ENCODE results near the gene GNL1.

The GNL1 gene

GRCh38 chr6:30568245-30568644 lies 12.0 kb upstream of the GNL1 start:
- DNase-seq (ENCODE audit: low read depth in 2 of 2), result peak; percentile 36 to 39

GRCh38 chr6:30565772-30566171 lies 9.5 kb upstream of the GNL1 start:
- DNase-seq (ENCODE audit: low read depth in 2 of 2), result no peak

DNA sequence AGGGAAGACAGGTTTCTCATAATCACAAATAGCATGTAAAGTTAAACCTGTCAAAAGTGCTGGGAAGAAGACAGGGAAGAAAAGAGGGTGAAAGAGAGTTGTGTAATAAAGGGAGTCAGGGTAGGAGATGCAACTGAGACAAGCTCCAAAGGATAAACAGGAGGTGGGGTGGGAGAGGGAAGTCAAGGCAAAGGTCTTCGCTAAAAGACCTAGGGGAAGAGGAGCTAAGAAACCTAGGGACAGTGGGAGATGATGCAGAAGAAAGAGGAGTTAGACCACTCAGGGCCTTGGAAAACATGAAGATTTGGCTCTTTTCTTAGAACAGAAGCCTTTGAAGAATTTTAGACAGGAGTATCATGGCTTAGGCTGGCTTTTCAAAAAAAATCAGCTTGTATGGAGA lies 7.8 kb upstream of the GNL1 start:
- DNase-seq (ENCODE audit: low read depth in 2 of 2), result no peak

GRCh38 chr6:30562470-30563425 lies 6.5 kb upstream of the GNL1 start:
- DNase-seq (ENCODE audit: low read depth in 2 of 2), result no peak

GRCh38 chr6:30560930-30561329 lies 4.6 kb upstream of the GNL1 start:
- no peak for DNase-seq (ENCODE audit: low read depth in 2 of 2)

DNA sequence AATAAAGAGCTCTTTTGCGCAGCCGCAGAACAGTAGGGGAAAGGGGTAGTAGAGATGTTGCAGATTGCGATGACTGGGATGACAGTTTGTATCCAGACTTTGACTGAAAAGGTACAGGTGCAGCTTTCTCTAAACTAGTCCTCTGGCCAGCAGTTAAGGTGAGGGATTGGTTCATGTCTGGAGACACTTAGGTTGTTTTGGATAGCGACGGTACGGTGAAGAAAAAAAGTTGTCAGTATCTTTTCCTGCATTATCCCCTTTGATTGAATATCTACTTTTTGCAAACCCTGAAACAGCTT lies 1.3 kb upstream of the GNL1 start:
- DNase-seq (ENCODE audit: low read depth in 2 of 2), result no peak

GRCh38 chr6:30556906-30557682 lies 805 bp upstream of the GNL1 start, which contains the start of gene PRR3:
Gene PRR3 (plus strand): TSS chr6:30557295. CDS start chr6:30557345, 50 bp downstream.
- peak; percentile 86 to 91 for DNase-seq (ENCODE audit: low read depth in 2 of 2)

DNA sequence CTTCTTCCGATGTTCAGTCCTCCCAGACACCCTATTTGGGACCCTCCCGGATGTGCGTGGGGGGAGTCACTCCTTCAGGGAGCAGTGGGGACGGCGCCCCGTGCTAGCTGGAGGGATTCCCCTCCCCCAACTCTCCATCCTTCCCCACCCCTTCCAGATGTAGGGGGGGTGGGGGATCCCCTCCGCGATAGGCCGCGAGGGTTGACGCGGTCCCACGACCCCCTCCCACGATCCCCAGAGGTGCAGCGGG lies 548 bp downstream of the GNL1 start:
- no peak for DNase-seq (ENCODE audit: low read depth in 2 of 2)

- DNase-seq (ENCODE audit: low read depth in 2 of 2), result no peak
Measured at GRCh38 chr6:30554962-30555815, 1.1 kb downstream of the GNL1 start.

GRCh38 chr6:30554404-30554803 lies 1.9 kb downstream of the GNL1 start:
- DNase-seq (ENCODE audit: low read depth in 2 of 2), result no peak

GRCh38 chr6:30548375-30548774 lies 7.9 kb downstream of the GNL1 start:
- no peak for DNase-seq (ENCODE audit: low read depth in 2 of 2)

DNA sequence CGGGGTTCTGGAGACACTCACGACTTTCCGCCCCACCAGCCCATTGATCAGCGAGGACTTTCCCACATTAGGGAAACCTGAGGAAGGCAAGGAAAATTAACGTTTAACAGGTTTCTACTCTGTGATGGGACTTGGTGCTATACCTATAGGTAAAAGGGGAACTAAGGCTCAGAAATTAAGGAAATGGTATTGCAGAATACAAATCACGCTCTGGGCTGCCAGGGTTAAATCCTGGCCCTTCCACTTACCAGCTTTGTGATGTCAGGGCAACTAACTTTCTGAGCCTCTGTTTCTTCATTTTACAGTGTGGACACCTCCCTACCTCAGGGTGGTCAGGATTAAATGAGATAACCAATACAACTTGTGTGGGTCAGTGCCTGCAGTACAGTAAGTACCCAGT lies 8.8 kb downstream of the GNL1 start:
- DNase-seq (ENCODE audit: low read depth in 2 of 2), result no peak

DNA sequence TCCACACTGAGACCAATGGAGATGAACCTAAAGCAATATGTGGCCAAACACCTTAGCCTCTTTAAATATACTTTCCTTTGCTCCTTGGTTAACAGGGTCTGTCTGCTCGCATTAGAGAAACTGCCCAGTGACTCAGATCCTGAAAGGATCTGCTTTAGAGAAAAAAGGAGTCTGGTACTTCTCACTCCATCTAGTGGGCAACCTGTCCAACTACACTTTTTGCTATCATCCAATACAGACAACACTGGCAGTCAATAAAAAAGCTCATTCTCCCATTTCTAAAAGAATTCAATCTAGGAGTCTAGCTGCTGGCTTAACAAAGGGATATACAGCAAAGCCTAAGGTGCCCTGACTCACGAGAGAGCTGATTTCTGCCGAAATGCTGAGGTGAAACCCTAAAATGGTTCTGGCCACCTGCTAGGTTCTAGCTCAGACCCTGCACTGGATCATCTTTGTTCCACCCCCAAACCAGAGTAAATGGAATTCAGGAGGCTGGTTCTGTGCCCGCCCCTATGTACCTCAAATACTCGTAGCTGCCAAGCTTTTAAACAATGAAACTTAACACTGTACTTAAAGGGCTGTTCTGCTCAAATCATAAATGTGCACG lies 11.5 kb downstream of the GNL1 start:
- no peak for DNase-seq (ENCODE audit: low read depth in 2 of 2)

- no peak for DNase-seq (ENCODE audit: low read depth in 2 of 2)
Measured at GRCh38 chr6:30543821-30544220, 12.5 kb downstream of the GNL1 start.

GRCh38 chr6:30542915-30543314 lies 13.4 kb downstream of the GNL1 start:
- no peak for DNase-seq (ENCODE audit: low read depth in 2 of 2)

GRCh38 chr6:30542404-30542725 lies 13.9 kb downstream of the GNL1 start:
- no peak for DNase-seq (ENCODE audit: low read depth in 2 of 2)

DNA sequence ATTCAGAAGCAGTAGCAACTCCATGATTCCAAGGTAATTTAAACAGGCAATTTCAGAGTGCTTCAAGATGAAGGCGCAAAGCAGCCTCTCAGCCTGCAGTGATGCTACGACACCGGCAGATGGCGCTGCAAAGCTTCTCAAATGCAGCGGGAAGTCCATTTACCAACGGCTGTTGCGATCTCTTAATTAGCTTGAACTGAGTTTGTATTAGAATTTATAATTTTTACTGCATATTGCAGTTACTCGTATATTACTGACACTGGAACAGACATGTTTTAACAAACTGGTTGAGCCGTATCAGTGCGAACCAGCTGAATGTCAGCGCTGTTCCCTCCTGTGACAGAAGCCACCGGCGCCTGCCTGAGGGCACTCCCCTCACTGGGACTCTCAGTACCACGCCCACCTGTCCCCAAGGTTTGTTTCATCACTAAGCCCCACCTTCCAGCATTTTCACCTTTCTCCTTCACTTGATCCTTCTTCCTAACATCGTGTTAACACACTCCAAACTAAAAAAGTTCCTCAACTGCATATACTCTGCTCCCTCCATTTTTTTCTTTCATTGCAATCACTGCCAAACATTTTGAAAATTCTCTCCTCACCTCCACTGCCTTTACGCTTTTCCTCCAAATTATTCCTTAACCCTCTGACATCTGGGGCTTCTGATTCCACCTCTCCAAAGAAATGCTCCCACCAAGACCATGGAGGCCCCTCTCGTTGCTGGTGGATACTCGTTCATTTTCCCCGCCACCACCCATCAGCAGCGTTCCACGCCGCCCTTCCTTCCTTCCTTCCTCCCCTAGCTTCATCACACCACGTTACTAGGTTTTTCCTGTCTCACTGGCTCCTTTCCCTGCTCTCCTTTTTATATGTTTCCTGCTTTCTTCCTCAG lies 14.5 kb downstream of the GNL1 start:
- DNase-seq (ENCODE audit: low read depth in 2 of 2), result peak; percentile 52 to 74

- no peak for DNase-seq (ENCODE audit: low read depth in 2 of 2)
Measured at GRCh38 chr6:30537931-30538330, 18.4 kb downstream of the GNL1 start.

DNA sequence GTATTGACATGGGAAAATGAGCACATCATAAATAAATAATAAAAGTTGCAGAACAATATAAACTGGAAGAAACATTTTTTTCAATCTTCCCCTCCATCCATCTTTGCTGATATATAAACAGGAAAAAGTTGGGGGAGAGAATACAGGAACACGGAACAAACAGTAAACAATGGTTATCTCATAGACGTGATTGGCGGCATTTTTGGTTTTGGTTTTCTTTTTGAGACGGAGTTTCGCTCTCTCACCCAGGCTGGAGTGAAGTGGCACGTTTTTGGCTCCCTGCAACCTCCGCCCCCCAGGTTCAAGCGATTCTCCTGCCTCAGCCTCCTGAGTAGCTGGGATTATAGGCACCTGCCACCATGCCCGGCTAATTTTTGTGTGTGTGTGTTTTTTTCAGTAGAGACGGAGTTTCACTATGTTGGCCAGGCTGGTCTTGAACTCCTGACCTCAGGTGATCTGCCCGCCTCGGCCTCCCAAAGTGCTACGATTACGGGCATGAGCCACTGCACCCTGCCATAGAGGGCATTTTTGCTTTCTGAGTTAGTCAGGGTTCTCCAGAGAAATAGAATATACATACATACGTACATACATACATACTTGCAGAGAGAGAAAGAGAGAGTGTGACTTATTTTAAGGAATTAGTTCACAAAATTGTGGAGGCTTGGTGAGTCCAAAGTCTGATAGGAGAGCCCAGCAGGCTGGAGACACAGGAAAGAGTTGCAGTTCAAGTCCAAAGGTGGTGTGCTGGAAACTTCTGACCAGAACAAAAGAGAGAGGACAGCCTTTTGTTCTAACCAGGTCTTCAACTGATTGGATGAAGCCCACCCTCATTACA lies 22.6 kb downstream of the GNL1 start:
- DNase-seq (ENCODE audit: low read depth in 2 of 2), result no peak

- DNase-seq (ENCODE audit: low read depth in 2 of 2), result no peak
Measured at GRCh38 chr6:30530014-30530413, 26.3 kb downstream of the GNL1 start.
